ENCODE results near the gene HMSD.
"Not testable (repeated sequence)": the region's sequence is repeated elsewhere in the genome, so short reads cannot be mapped to it uniquely, and the experiment has no call there.

The HMSD gene

GRCh38 chr18:63936156-63936931 lies 12.8 kb upstream of the HMSD start:
- peaks cover 4% of the 10 kb centered on the region for H3K4me1 ChIP-seq
- H3K4me3 ChIP-seq, result peak overlapping the region; percentile 34
- H3K36me3 ChIP-seq (replicated peaks), result no peaks in the 10 kb centered on the region
- no peaks in the 10 kb centered on the region for H3K9me3 ChIP-seq
- H3K27me3 ChIP-seq (ENCODE audit: low read depth), result 0 out of 2 replicates have a peak, but pooled peaks cover 3% of the 10 kb centered on the region
- DNase-seq (ENCODE audit: low spot score in 2 of 2), result peak; percentile 80 to 89
- in situ Hi-C loops (cut with MboI; ENCODE audit: low sequenced_read_pairs), result no loop called here

- DNase-seq (ENCODE audit: low spot score in 2 of 2), result no peak
- H3K9me3 ChIP-seq, result no peaks in the 10 kb centered on the region
- peak overlapping the region; percentile 34 for H3K4me3 ChIP-seq
- in situ Hi-C loops (cut with MboI; ENCODE audit: low sequenced_read_pairs), result no loop called here
- no peaks in the 10 kb centered on the region for H3K36me3 ChIP-seq (replicated peaks)
- peaks cover 4% of the 10 kb centered on the region for H3K4me1 ChIP-seq
- 0 out of 2 replicates have a peak, but pooled peaks cover under 1% of the 10 kb centered on the region for H3K27me3 ChIP-seq (ENCODE audit: low read depth)
These were observed 12.1 kb upstream of the HMSD start for GRCh38 chr18:63936932-63937393.

GRCh38 chr18:63940008-63940407 lies 9.1 kb upstream of the HMSD start:
- Histone ChIP-seq H3K4me3 (no peak overlapping the region), H3K9me3 (no peaks in the 10 kb centered on the region), H3K4me1 (peaks cover 4% of the 10 kb centered on the region), H3K36me3 (replicated peaks) (no peaks in the 10 kb centered on the region), H3K27me3 (ENCODE audit: low read depth) (0 out of 2 replicates have a peak, but pooled peaks cover 3% of the 10 kb centered on the region)
- no peak for DNase-seq (ENCODE audit: low spot score in 2 of 2)
- in situ Hi-C loops (cut with MboI; ENCODE audit: low sequenced_read_pairs), result no loop called here

- H3K36me3 ChIP-seq (replicated peaks), result not testable (repeated sequence)
These were observed 8.5 kb upstream of the HMSD start for GRCh38 chr18:63940543-63941050.

GRCh38 chr18:63947051-63947790 lies 1.9 kb upstream of the HMSD start:
- H3K4me1 ChIP-seq, result no peaks in the 10 kb centered on the region
- H3K9me3 ChIP-seq, result no peaks in the 10 kb centered on the region
- no peaks in the 10 kb centered on the region for H3K36me3 ChIP-seq (replicated peaks)
- H3K27me3 ChIP-seq (ENCODE audit: low read depth), result 0 out of 2 replicates have a peak, but pooled peaks cover 3% of the 10 kb centered on the region
- H3K4me3 ChIP-seq, result no peak overlapping the region
- DNase-seq (ENCODE audit: low spot score in 2 of 2), result no peak
- in situ Hi-C loops (cut with MboI; ENCODE audit: low sequenced_read_pairs), result no loop called here

More at GRCh38 chr18:63940543-63941050, 8.5 kb upstream of the HMSD start:
- H3K9me3 ChIP-seq; H3K4me3 ChIP-seq; in situ Hi-C loops (cut with MboI; ENCODE audit: low sequenced_read_pairs); DNase-seq (ENCODE audit: low spot score in 2 of 2); H3K27me3 ChIP-seq (ENCODE audit: low read depth); H3K4me1 ChIP-seq: not testable (repeated sequence)

GRCh38 chr18:63951302-63951705 lies 2.2 kb downstream of the HMSD start:
- no peak for DNase-seq (ENCODE audit: low spot score in 2 of 2)
- Histone ChIP-seq H3K27me3 (ENCODE audit: low read depth) (no peaks in the 10 kb centered on the region), H3K4me3 (no peak overlapping the region), H3K4me1 (no peaks in the 10 kb centered on the region), H3K9me3 (no peaks in the 10 kb centered on the region), H3K36me3 (replicated peaks) (no peaks in the 10 kb centered on the region)
- in situ Hi-C loops (cut with MboI; ENCODE audit: low sequenced_read_pairs), result no loop called here

- no peaks in the 10 kb centered on the region for H3K36me3 ChIP-seq (replicated peaks)
- no peak for DNase-seq (ENCODE audit: low spot score in 2 of 2)
- no peaks in the 10 kb centered on the region for H3K4me1 ChIP-seq
- H3K4me3 ChIP-seq, result no peak overlapping the region
- in situ Hi-C loops (cut with MboI; ENCODE audit: low sequenced_read_pairs), result no loop called here
- H3K9me3 ChIP-seq, result no peaks in the 10 kb centered on the region
- 0 out of 2 replicates have a peak, but pooled peaks cover 4% of the 10 kb centered on the region for H3K27me3 ChIP-seq (ENCODE audit: low read depth)
These were observed 4.7 kb downstream of the HMSD start for GRCh38 chr18:63953811-63954210.

GRCh38 chr18:63956755-63957154 lies 7.7 kb downstream of the HMSD start:
- H3K4me3 ChIP-seq, result no peak overlapping the region
- H3K27me3 ChIP-seq (ENCODE audit: low read depth), result 0 out of 2 replicates have a peak, but pooled peaks cover 4% of the 10 kb centered on the region
- H3K4me1 ChIP-seq, result no peaks in the 10 kb centered on the region
- no peak for DNase-seq (ENCODE audit: low spot score in 2 of 2)
- H3K9me3 ChIP-seq, result no peaks in the 10 kb centered on the region
- in situ Hi-C loops (cut with MboI; ENCODE audit: low sequenced_read_pairs), result no loop called here
- H3K36me3 ChIP-seq (replicated peaks), result no peaks in the 10 kb centered on the region

GRCh38 chr18:63960891-63961290 lies 11.8 kb downstream of the HMSD start:
- Histone ChIP-seq H3K4me1 (no peaks in the 10 kb centered on the region), H3K4me3 (no peak overlapping the region), H3K27me3 (ENCODE audit: low read depth) (0 out of 2 replicates have a peak, but pooled peaks cover 4% of the 10 kb centered on the region), H3K9me3 (no peaks in the 10 kb centered on the region), H3K36me3 (replicated peaks) (no peaks in the 10 kb centered on the region)
- no peak for DNase-seq (ENCODE audit: low spot score in 2 of 2)
- in situ Hi-C loops (cut with MboI; ENCODE audit: low sequenced_read_pairs), result no loop called here

GRCh38 chr18:63961435-63961980 lies 12.4 kb downstream of the HMSD start:
- DNase-seq (ENCODE audit: low spot score in 2 of 2), result no peak
- H3K27me3 ChIP-seq (ENCODE audit: low read depth), result 0 out of 2 replicates have a peak, but pooled peaks cover 4% of the 10 kb centered on the region
- no peaks in the 10 kb centered on the region for H3K4me1 ChIP-seq
- H3K36me3 ChIP-seq (replicated peaks), result no peaks in the 10 kb centered on the region
- in situ Hi-C loops (cut with MboI; ENCODE audit: low sequenced_read_pairs), result no loop called here
- no peak overlapping the region for H3K4me3 ChIP-seq
- no peaks in the 10 kb centered on the region for H3K9me3 ChIP-seq

GRCh38 chr18:63962137-63962536 lies 13.0 kb downstream of the HMSD start:
- Histone ChIP-seq H3K4me3 (no peak overlapping the region), H3K36me3 (replicated peaks) (no peaks in the 10 kb centered on the region), H3K4me1 (no peaks in the 10 kb centered on the region), H3K27me3 (ENCODE audit: low read depth) (0 out of 2 replicates have a peak, but pooled peaks cover 4% of the 10 kb centered on the region), H3K9me3 (no peaks in the 10 kb centered on the region)
- in situ Hi-C loops (cut with MboI; ENCODE audit: low sequenced_read_pairs), result no loop called here
- DNase-seq (ENCODE audit: low spot score in 2 of 2), result no peak

- Histone ChIP-seq H3K27me3 (ENCODE audit: low read depth) (no peaks in the 10 kb centered on the region), H3K4me1 (no peaks in the 10 kb centered on the region), H3K36me3 (replicated peaks) (no peaks in the 10 kb centered on the region), H3K4me3 (no peak overlapping the region), H3K9me3 (no peaks in the 10 kb centered on the region)
- peak; percentile 39 to 67 for DNase-seq (ENCODE audit: low spot score in 2 of 2)
- in situ Hi-C loops (cut with MboI; ENCODE audit: low sequenced_read_pairs), result no loop called here
These were observed 14.6 kb downstream of the HMSD start for GRCh38 chr18:63963615-63964256.

- no peaks in the 10 kb centered on the region for H3K36me3 ChIP-seq (replicated peaks)
- no peak for DNase-seq (ENCODE audit: low spot score in 2 of 2)
- H3K4me3 ChIP-seq, result no peak overlapping the region
- H3K9me3 ChIP-seq, result no peaks in the 10 kb centered on the region
- peaks cover 4% of the 10 kb centered on the region for H3K4me1 ChIP-seq
- H3K27me3 ChIP-seq (ENCODE audit: low read depth), result no peaks in the 10 kb centered on the region
- in situ Hi-C loops (cut with MboI; ENCODE audit: low sequenced_read_pairs), result no loop called here
These were observed 15.8 kb downstream of the HMSD start for GRCh38 chr18:63964908-63965307.
